H1 (cell line): Measurements from ENCODE around the gene MTMR2. TPM values are rescaled to one million over a fixed set of nuclear protein-coding genes. Genes with fewer than 3 reads are reported as not detected.

Experiments used
- CTCF ChIA-PET: fragments of 300-600 bp; sonication (Branson Sonifier 250); formaldehyde crosslinking; loops from one replicate; lab custom pipeline; 2021; ENCODE audit not compliant: partially characterized antibody; lab: Charles Lee
- POLR2A ChIA-PET: fragments of 300-600 bp; sonication (Branson Sonifier 250); formaldehyde crosslinking; loops from one replicate; lab custom pipeline; 2021; ENCODE audit warnings: inconsistent platforms; ENCODE audit not compliant: partially characterized antibody; lab: Charles Lee
- DNase-seq, 2 experiments: peaks; one replicate each; pipeline versions ENCODE4 v3.0.0 to v3.0.0-alpha.2; 2010 to 2022; ENCODE audit warnings: low spot score in 2 of 2, low read depth in 1 of 2, mixed read lengths in 1 of 2
- FAIRE-seq: peaks from 2 replicates; lab custom pipeline; 2011; peaks lifted over from hg19 to GRCh38; lab: Jason Lieb, UNC
- H2AFZ ChIP-seq: 2 replicates; pipeline ENCODE4 v1.8.1; 2012; ENCODE audit warnings: low read length, inconsistent platforms
- H2AK5ac ChIP-seq: 2 replicates; pipeline ENCODE4 v1.6.1; 2013; ENCODE audit warnings: low read depth, low read length
- H2BK120ac ChIP-seq: replicated peaks from 2 replicates; pipeline ENCODE3; 2013; ENCODE audit warnings: low read depth, low read length, inconsistent platforms
- H2BK12ac ChIP-seq: 2 replicates; pipeline ENCODE4 v1.6.1; 2013; ENCODE audit warnings: low read depth, low read length
- H2BK15ac ChIP-seq: 2 replicates; pipeline ENCODE4 v1.6.1; 2013; ENCODE audit warnings: low read length
- H2BK20ac ChIP-seq: 2 replicates; pipeline ENCODE4 v1.6.1; 2013; ENCODE audit warnings: low read length
- H2BK5ac ChIP-seq: 2 replicates; pipeline ENCODE4 v1.6.1; 2013; ENCODE audit warnings: low read depth, low read length
- H3K14ac ChIP-seq: 2 replicates; pipeline ENCODE4 v1.6.1; 2013; ENCODE audit warnings: inconsistent platforms; ENCODE audit not compliant: insufficient read length
- H3K18ac ChIP-seq: 2 replicates; pipeline ENCODE4 v1.6.1; 2013; ENCODE audit warnings: low read length; ENCODE audit errors: extremely low read depth
- H3K23ac ChIP-seq: 2 replicates; pipeline ENCODE4 v1.6.1; 2013; ENCODE audit warnings: inconsistent platforms; ENCODE audit not compliant: insufficient read length
- H3K23me2 ChIP-seq: 2 replicates; pipeline ENCODE4 v1.6.1; 2013; ENCODE audit warnings: low read depth, low read length
- H3K27ac ChIP-seq: 2 replicates; pipeline ENCODE4 v1.6.1; 2011; ENCODE audit warnings: low read depth, low read length, inconsistent platforms
- H3K27me3 ChIP-seq, 4 experiments: replicated peaks in 1 of 4; 1 replicate in 1 of 4; 2 replicates in 3 of 4; pipeline versions ENCODE4 v1.6.1 to v1.8.1; 2011 to 2013; ENCODE audit warnings: low read length in 3 of 4, mild to moderate bottlenecking in 3 of 4, inconsistent platforms in 2 of 4, mixed read lengths in 2 of 4, moderate library complexity in 1 of 4; ENCODE audit not compliant: control insufficient read depth in 3 of 4, insufficient read depth in 3 of 4; ENCODE audit errors: extremely low read depth in 1 of 4
- H3K36me3 ChIP-seq, 4 experiments: 2 replicates each; pipeline versions ENCODE4 v1.6.1 to v1.8.1; 2011 to 2013; ENCODE audit warnings: mild to moderate bottlenecking in 4 of 4, low read length in 3 of 4, moderate library complexity in 2 of 4, control low read depth in 1 of 4, inconsistent platforms in 1 of 4; ENCODE audit not compliant: insufficient read depth in 4 of 4, control insufficient read depth in 2 of 4
- H3K4ac ChIP-seq: replicated peaks from 2 replicates; pipeline ENCODE3; 2013; ENCODE audit warnings: low read length, low read depth, mixed read lengths, inconsistent platforms; ENCODE audit not compliant: insufficient read length
- H3K4me1 ChIP-seq, 4 experiments: replicated peaks in 1 of 4; 1 replicate in 1 of 4; 2 replicates in 3 of 4; pipeline versions ENCODE4 v1.6.1 to v1.8.1; 2011 to 2013; ENCODE audit warnings: low read length in 3 of 4, inconsistent platforms in 2 of 4, mixed read lengths in 1 of 4; ENCODE audit not compliant: insufficient read depth in 4 of 4, control insufficient read depth in 3 of 4
- H3K4me2 ChIP-seq, 2 experiments: 2 replicates each; pipeline versions ENCODE4 v1.6.1 to v1.8.1; 2011 to 2013; ENCODE audit warnings: low read depth in 2 of 2, low read length in 2 of 2, control low read depth in 1 of 2, inconsistent platforms in 1 of 2, mild to moderate bottlenecking in 1 of 2; ENCODE audit not compliant: insufficient read depth in 1 of 2
- H3K4me3 ChIP-seq, 4 experiments: fragments of 200-600, 300-600 bp in 1 of 4; sonication (generic), shearing (Covaris generic), sonication (Bioruptor Twin) in 1 of 4; 2 replicates each; pipeline versions ENCODE4 v1.5.1 to v1.8.1; 2011 to 2016; ENCODE audit warnings: low read length in 4 of 4, low read depth in 3 of 4, control low read depth in 2 of 4, inconsistent platforms in 2 of 4, mild to moderate bottlenecking in 2 of 4, mixed read lengths in 1 of 4, moderate library complexity in 1 of 4; ENCODE audit not compliant: insufficient read depth in 2 of 4; ENCODE audit errors: extremely low read depth in 1 of 4
- H3K56ac ChIP-seq: replicated peaks from 2 replicates; pipeline ENCODE3; 2013; ENCODE audit warnings: low read depth, mild to moderate bottlenecking, mixed read lengths, low read length, inconsistent platforms; ENCODE audit not compliant: insufficient read length
- H3K79me1 ChIP-seq: 2 replicates; pipeline ENCODE4 v1.6.1; 2013; ENCODE audit warnings: low read depth, low read length, control low read depth
- H3K79me2 ChIP-seq, 2 experiments: 2 replicates each; pipeline versions ENCODE4 v1.6.1 to v1.8.1; 2012 to 2013; ENCODE audit warnings: low read length in 2 of 2, mild to moderate bottlenecking in 2 of 2, inconsistent platforms in 1 of 2; ENCODE audit not compliant: insufficient read depth in 2 of 2, control insufficient read depth in 1 of 2
- H3K9ac ChIP-seq, 4 experiments: replicated peaks in 1 of 4; 1 replicate in 1 of 4; 2 replicates in 3 of 4; pipeline versions ENCODE4 v1.6.1 to v1.8.1; 2011 to 2013; ENCODE audit warnings: low read depth in 3 of 4, low read length in 3 of 4, control low read depth in 2 of 4, mild to moderate bottlenecking in 2 of 4, moderate library complexity in 2 of 4, inconsistent platforms in 1 of 4; ENCODE audit errors: extremely low read depth in 1 of 4
- H3K9me3 ChIP-seq, 2 experiments: 2 replicates each; pipeline versions ENCODE4 v1.6.1 to v1.8.1; 2012 to 2013; ENCODE audit warnings: mild to moderate bottlenecking in 2 of 2, moderate library complexity in 2 of 2, control low read depth in 1 of 2, inconsistent platforms in 1 of 2, low read depth in 1 of 2, low read length in 1 of 2, mixed read lengths in 1 of 2; ENCODE audit not compliant: insufficient read depth in 2 of 2
- H4K20me1 ChIP-seq, 2 experiments: replicated peaks in 1 of 2; 2 replicates each; pipeline versions ENCODE3 to v1.8.1; 2011 to 2013; ENCODE audit warnings: inconsistent platforms in 2 of 2, low read length in 2 of 2, mild to moderate bottlenecking in 1 of 2; ENCODE audit not compliant: insufficient read depth in 2 of 2, control insufficient read depth in 1 of 2
- H4K5ac ChIP-seq: 2 replicates; pipeline ENCODE4 v1.6.1; 2013; ENCODE audit warnings: low read length, low read depth, mixed read lengths, inconsistent platforms; ENCODE audit not compliant: insufficient read length
- H4K8ac ChIP-seq: 2 replicates; pipeline ENCODE4 v1.8.0; 2013; ENCODE audit warnings: mild to moderate bottlenecking, moderate library complexity, low read length, inconsistent platforms; ENCODE audit not compliant: insufficient read depth; ENCODE audit errors: extremely low read depth
- H4K91ac ChIP-seq: replicated peaks from 2 replicates; pipeline ENCODE3; 2013; ENCODE audit warnings: low read length, mixed read lengths, inconsistent platforms; ENCODE audit not compliant: insufficient read length
- KDM4A ChIP-seq: IDR thresholded peaks from one replicate; pipeline ENCODE4 v1.7.1; 2012; ENCODE audit warnings: low read depth, mild to moderate bottlenecking, moderate library complexity, low read length, inconsistent platforms; ENCODE audit not compliant: severe bottlenecking
- NANOG ChIP-seq: IDR thresholded peaks from 2 replicates; pipeline ENCODE4 v1.6.1; 2011; ENCODE audit warnings: low read length, low read depth, mild to moderate bottlenecking, inconsistent platforms; ENCODE audit not compliant: insufficient read depth, poor library complexity, severe bottlenecking
- SUZ12 ChIP-seq: fragments of 200-600 bp; sonication (generic); IDR thresholded peaks from 2 replicates; pipeline ENCODE4 v1.6.1; 2012; ENCODE audit warnings: mild to moderate bottlenecking, inconsistent platforms, low read length, moderate library complexity, mixed read lengths
- TCF12 ChIP-seq: IDR thresholded peaks from 2 replicates; pipeline ENCODE4 v1.6.1; 2011; ENCODE audit warnings: low read depth, mild to moderate bottlenecking, low read length
- WGBS, 2 experiments: shearing (Covaris generic) in 1 of 2; methylation state at CpG; one replicate each; pipeline versions ENCODE4 v1.1.6 to v1.1.7; 2013 to 2015; ENCODE audit warnings: low lambda C conversion rate in 2 of 2, mixed read lengths in 2 of 2, inconsistent platforms in 1 of 2, low coverage in 1 of 2, missing lambda C conversion rate in 1 of 2; ENCODE audit not compliant: insufficient replicate concordance in 2 of 2, insufficient coverage in 1 of 2, insufficient read length in 1 of 2; ENCODE audit errors: extremely low coverage in 1 of 2, missing lambda C conversion rate in 1 of 2; 5-methylcytosine and 5-hydroxymethylcytosine counted together
- polyA plus RNA-seq, 7 experiments: library from polyadenylated mRNA; depleted of rRNA in 3 of 7; stranded (reverse) in 5 of 7; unstranded in 2 of 7; fragments of >200 nt in 5 of 7; fragments of 200-250 nt in 2 of 7; gene quantifications; 1 replicate in 5 of 7; 2 replicates in 1 of 7; 4 replicates in 1 of 7; pipeline versions ENCODE4 v1.2.1 to v1.2.3, GENCODE V29; 2011 to 2013; ENCODE audit warnings: missing spikeins in 2 of 7, mixed read lengths in 2 of 7
- total RNA-seq: library from RNA; stranded (reverse); fragmentation: NEBNext Ultra II Directional; extraction: Animal tissue kit (Norgen Biotek cat#: 25700); gene quantifications from 2 replicates; pipeline ENCODE4 v1.2.1, GENCODE V29; 2021

Gene MTMR2
- total and polyA plus RNA-seq, 2 of the 8 experiments (the other 6 are each of a cell fraction or from before 2014, with no cell fraction given): 16.7 to 52.9 TPM

DNA sequence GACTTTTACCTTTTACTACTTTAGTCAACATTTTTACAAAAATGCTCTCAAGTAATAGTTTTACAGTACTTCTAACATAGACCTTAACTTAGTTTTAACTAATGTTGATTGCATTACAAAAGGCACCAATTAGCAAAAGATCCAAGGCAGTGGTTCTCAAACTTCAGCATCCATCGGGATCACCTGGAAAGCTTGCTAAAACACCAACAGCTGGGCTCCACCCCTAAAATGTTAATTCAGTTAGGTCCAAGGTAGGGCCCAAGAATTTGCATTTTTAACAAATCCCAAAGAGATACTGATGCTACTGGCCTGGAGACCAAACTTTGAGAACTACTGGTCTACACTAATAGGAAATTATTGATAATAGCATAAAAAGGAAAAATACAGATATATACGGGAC is 5.9 kb downstream of the MTMR2 start:
- no peak overlapping the region for H3K23ac ChIP-seq
- no peaks in the 10 kb centered on the region for H3K9me3 ChIP-seq
- H2BK12ac ChIP-seq: no peak overlapping the region
- H3K56ac ChIP-seq: no peak overlapping the region
- no peak overlapping the region for H2BK5ac ChIP-seq
- no peak overlapping the region for H2BK15ac ChIP-seq
- H2AFZ ChIP-seq: no peak overlapping the region
- CTCF ChIA-PET: interaction anchor here (1.4 kb wide), 1 partner anchor 476 kb away, joined by 3 read pairs; no protein-coding TSS in a partner anchor
- H4K20me1 ChIP-seq: peaks cover 0 to 3% of the 10 kb centered on the region in 2 experiments
- TF ChIP-seq SUZ12: no peak
- TF ChIP-seq NANOG: peak; percentile 41
- no peak for TF ChIP-seq TCF12
- no peak for TF ChIP-seq KDM4A
- 64% methylated on average over 2 of the region's 2 CpGs; no CpG with 5 or more reads in 1 of the 2 experiments for WGBS, 2 experiments
- H4K8ac ChIP-seq: no peak overlapping the region
- no peak overlapping the region for H4K91ac ChIP-seq
- H3K36me3 ChIP-seq: no peaks in the 10 kb centered on the region
- POLR2A ChIA-PET: no interaction called here
- H3K4me2 ChIP-seq: no peak overlapping the region
- no peak overlapping the region for H3K14ac ChIP-seq
- H2BK120ac ChIP-seq: no peak overlapping the region
- no peak overlapping the region for H3K27ac ChIP-seq
- H3K18ac ChIP-seq: no peak overlapping the region
- no peak overlapping the region for H3K9ac ChIP-seq
- H2BK20ac ChIP-seq: no peak overlapping the region
- H3K4me3 ChIP-seq: no peak overlapping the region
- no peak overlapping the region for H4K5ac ChIP-seq
- no peaks in the 10 kb centered on the region for H3K23me2 ChIP-seq
- no peaks in the 10 kb centered on the region for H3K27me3 ChIP-seq
- H2AK5ac ChIP-seq: no peak overlapping the region
- H3K79me1 ChIP-seq: 0 out of 2 replicates have a peak, but pooled peaks cover 7% of the 10 kb centered on the region
- H3K4me1 ChIP-seq: no peaks in the 10 kb centered on the region; a peak in 1 of 7 replicates
- no peak overlapping the region for H3K4ac ChIP-seq
- FAIRE-seq: no peak
- H3K79me2 ChIP-seq: peaks cover 0 to 84% of the 10 kb centered on the region in 2 experiments; a peak in 3 of 4 replicates
- DNase-seq: no peak
